ENCODE data around the gene PTGDR. TPM values are rescaled to one million over a fixed set of nuclear protein-coding genes. Genes with fewer than 3 reads are reported as not detected.

PTGDR gene
- total and polyA plus RNA-seq, 3 donors from 2014 or later: 0.16 to 1.3 (median 0.54) TPM

- H3K4me1 ChIP-seq: no peaks in the 10 kb centered on the region
- H3K9me3 ChIP-seq: no peaks in the 10 kb centered on the region
- DNase-seq: no peak
- WGBS, 2 donors: 68 to 75% methylated on average over 5 of the region's 5 CpGs
- no peaks in the 10 kb centered on the region for H3K27me3 ChIP-seq
- TF ChIP-seq POLR2A (IDR thresholded peaks at IDR 0.05): no peak
- H3K27ac ChIP-seq: no peak overlapping the region
- intact Hi-C loops (cut with DNase I; ENCODE audit: low total_unique reads): no loop called here
- H3K36me3 ChIP-seq (ENCODE audit: low read depth, missing control alignments): no peaks in the 10 kb centered on the region
- no peak overlapping the region for H3K4me3 ChIP-seq
Measured at GRCh38 chr14:52240623-52241022, 26.9 kb upstream of the PTGDR start.

- no peaks in the 10 kb centered on the region for H3K4me1 ChIP-seq
- no peak for DNase-seq
- WGBS, 2 donors: 65 to 67% methylated on average over 5 of the region's 5 CpGs
- no peaks in the 10 kb centered on the region for H3K9me3 ChIP-seq
- intact Hi-C loops (cut with DNase I; ENCODE audit: low total_unique reads): no loop called here
- H3K4me3 ChIP-seq: no peak overlapping the region
- no peaks in the 10 kb centered on the region for H3K27me3 ChIP-seq
- no peak overlapping the region for H3K27ac ChIP-seq
- no peaks in the 10 kb centered on the region for H3K36me3 ChIP-seq (ENCODE audit: low read depth, missing control alignments)
- TF ChIP-seq POLR2A (IDR thresholded peaks at IDR 0.05): no peak
- no peak for TF ChIP-seq CTCF (IDR thresholded peaks at IDR 0.05)
Measured at GRCh38 chr14:52241087-52241793, 26.3 kb upstream of the PTGDR start.

GRCh38 chr14:52244328-52244727, 23.2 kb upstream of the PTGDR start:
- no peak for DNase-seq
- Histone ChIP-seq H3K27me3 (no peaks in the 10 kb centered on the region), H3K4me3 (no peak overlapping the region), H3K27ac (no peak overlapping the region), H3K36me3 (ENCODE audit: low read depth, missing control alignments) (no peaks in the 10 kb centered on the region), H3K4me1 (no peaks in the 10 kb centered on the region), H3K9me3 (no peaks in the 10 kb centered on the region)
- 74 to 85% methylated on average over 2 of the region's 2 CpGs for WGBS, 2 donors
- TF ChIP-seq POLR2A (IDR thresholded peaks at IDR 0.05): no peak
- no peak for TF ChIP-seq CTCF (IDR thresholded peaks at IDR 0.05)
- intact Hi-C loops (cut with DNase I; ENCODE audit: low total_unique reads): no loop called here

GRCh38 chr14:52244997-52245396, 22.5 kb upstream of the PTGDR start:
- WGBS, 2 donors: 87 to 92% methylated on average over 3 of the region's 3 CpGs
- Histone ChIP-seq H3K27me3 (no peaks in the 10 kb centered on the region), H3K36me3 (ENCODE audit: low read depth, missing control alignments) (no peaks in the 10 kb centered on the region), H3K4me3 (no peak overlapping the region), H3K4me1 (no peaks in the 10 kb centered on the region), H3K27ac (no peak overlapping the region), H3K9me3 (no peaks in the 10 kb centered on the region)
- no peak for DNase-seq
- intact Hi-C loops (cut with DNase I; ENCODE audit: low total_unique reads): no loop called here
- TF ChIP-seq POLR2A (IDR thresholded peaks at IDR 0.05) (no peak), CTCF (IDR thresholded peaks at IDR 0.05) (no peak)

- H3K27me3 ChIP-seq: no peaks in the 10 kb centered on the region
- no peak for DNase-seq
- H3K9me3 ChIP-seq: no peaks in the 10 kb centered on the region
- H3K27ac ChIP-seq: no peak overlapping the region
- no peak overlapping the region for H3K4me3 ChIP-seq
- H3K36me3 ChIP-seq (ENCODE audit: low read depth, missing control alignments): no peaks in the 10 kb centered on the region
- 77 to 82% methylated on average over 2 of the region's 2 CpGs for WGBS, 2 donors
- TF ChIP-seq POLR2A (IDR thresholded peaks at IDR 0.05) (no peak), CTCF (IDR thresholded peaks at IDR 0.05) (no peak)
- H3K4me1 ChIP-seq: no peaks in the 10 kb centered on the region
- intact Hi-C loops (cut with DNase I; ENCODE audit: low total_unique reads): no loop called here
Measured at GRCh38 chr14:52248057-52248456, 19.4 kb upstream of the PTGDR start.
